Measurements from ENCODE around the gene SYNE3.

The SYNE3 gene

GRCh38 chr14:95541932-95542930, 25.8 kb upstream of the SYNE3 start:
- no peak overlapping the region for H3K4me3 ChIP-seq (ENCODE audit: low read depth, low read length)
- DNase-seq (ENCODE audit: low read depth, low spot score): no peak
- no peak for TF ChIP-seq CTCF (IDR thresholded peaks at IDR 0.05; ENCODE audit: low read depth, low read length)
- in situ Hi-C loops (cut with HindIII; ENCODE audit: low sequenced_read_pairs): no loop called here

GRCh38 chr14:95541346-95541745, 24.9 kb upstream of the SYNE3 start:
- no peak for TF ChIP-seq CTCF (IDR thresholded peaks at IDR 0.05; ENCODE audit: low read depth, low read length)
- DNase-seq (ENCODE audit: low read depth, low spot score): no peak
- H3K4me3 ChIP-seq (ENCODE audit: low read depth, low read length): no peak overlapping the region
- in situ Hi-C loops (cut with HindIII; ENCODE audit: low sequenced_read_pairs): no loop called here

GRCh38 chr14:95540236-95540855, 23.9 kb upstream of the SYNE3 start:
- in situ Hi-C loops (cut with HindIII; ENCODE audit: low sequenced_read_pairs): no loop called here
- DNase-seq (ENCODE audit: low read depth, low spot score): no peak
- H3K4me3 ChIP-seq (ENCODE audit: low read depth, low read length): no peak overlapping the region
- TF ChIP-seq CTCF (IDR thresholded peaks at IDR 0.05; ENCODE audit: low read depth, low read length): no peak

- DNase-seq (ENCODE audit: low read depth, low spot score): no peak
- in situ Hi-C loops (cut with HindIII; ENCODE audit: low sequenced_read_pairs): no loop called here
Observed at GRCh38 chr14:95538801-95539509, 22.5 kb upstream of the SYNE3 start.

GRCh38 chr14:95537298-95538089, 21.0 kb upstream of the SYNE3 start:
- no peak overlapping the region for H3K4me3 ChIP-seq (ENCODE audit: low read depth, low read length)
- no peak for TF ChIP-seq CTCF (IDR thresholded peaks at IDR 0.05; ENCODE audit: low read depth, low read length)
- no peak for DNase-seq (ENCODE audit: low read depth, low spot score)
- in situ Hi-C loops (cut with HindIII; ENCODE audit: low sequenced_read_pairs): no loop called here

More at GRCh38 chr14:95538801-95539509, 22.5 kb upstream of the SYNE3 start:
- H3K4me3 ChIP-seq (ENCODE audit: low read depth, low read length): no peak overlapping the region
- no peak for TF ChIP-seq CTCF (IDR thresholded peaks at IDR 0.05; ENCODE audit: low read depth, low read length)

- no peak for DNase-seq (ENCODE audit: low read depth, low spot score)
Observed at GRCh38 chr14:95536671-95537070, 20.2 kb upstream of the SYNE3 start.

More at GRCh38 chr14:95536671-95537070, 20.2 kb upstream of the SYNE3 start:
- in situ Hi-C loops (cut with HindIII; ENCODE audit: low sequenced_read_pairs): no loop called here
- no peak for TF ChIP-seq CTCF (IDR thresholded peaks at IDR 0.05; ENCODE audit: low read depth, low read length)
- peak overlapping the region; percentile 80 for H3K4me3 ChIP-seq (ENCODE audit: low read depth, low read length)

Measured in astrocyte of the spinal cord (primary cell).